B cell (primary cell): ENCODE data around the gene FMN1. TPM values are rescaled to one million over a fixed set of nuclear protein-coding genes. Genes with fewer than 3 reads are reported as not detected.

ENCODE experiments used
- ATAC-seq: fragments of 200-7000 bp; cut with Tn5 transposase; one replicate; pipeline ENCODE4 v1.10.0; 2021; ENCODE audit warnings: low read depth, mild to moderate bottlenecking, moderate number of reproducible peaks, moderate library complexity
- CTCF ChIA-PET: fragments of 350-600 bp; sonication (Branson Sonifier 250); formaldehyde crosslinking; loops from one replicate; lab custom pipeline; 2021; ENCODE audit warnings: antibody characterized with exemption, inconsistent platforms; lab: Charles Lee
- POLR2A ChIA-PET: fragments of 350-600 bp; sonication (Branson Sonifier 250); formaldehyde crosslinking; loops from one replicate; lab custom pipeline; 2021; ENCODE audit warnings: antibody characterized with exemption; lab: Charles Lee
- DNase-seq: peaks from one replicate; pipeline ENCODE4 v3.0.0; 2013
- H2AFZ ChIP-seq: 2 replicates; pipeline ENCODE4 v1.6.1; 2012; ENCODE audit warnings: mild to moderate bottlenecking, low read depth, low read length; ENCODE audit not compliant: insufficient read depth, poor library complexity, severe bottlenecking
- H3K27ac ChIP-seq, 2 donors: 1 replicate in 1 of 2; 2 replicates in 1 of 2; pipeline ENCODE4 v1.5.1; 2012 to 2013; ENCODE audit warnings: low read length in 2 of 2, mild to moderate bottlenecking in 2 of 2, moderate library complexity in 1 of 2
- H3K27me3 ChIP-seq, 4 experiments: fragments of 200-600 bp in 1 of 4; sonication (generic) in 1 of 4; replicated peaks in 1 of 4; 1 replicate in 2 of 4; 2 replicates in 2 of 4; pipeline versions ENCODE4 v1.6.1 to v1.7.0; 2013 to 2016; ENCODE audit warnings: low read length in 3 of 4, mild to moderate bottlenecking in 2 of 4, mixed read lengths in 1 of 4, moderate library complexity in 1 of 4; ENCODE audit not compliant: insufficient read depth in 4 of 4, control insufficient read depth in 3 of 4; ENCODE audit errors: control extremely low read depth in 1 of 4
- H3K36me3 ChIP-seq, 2 experiments: replicated peaks in 1 of 2; 1 replicate in 1 of 2; 2 replicates in 1 of 2; pipeline versions ENCODE4 v1.6.1 to v1.7.1; 2013; ENCODE audit warnings: low read length in 1 of 2; ENCODE audit not compliant: insufficient read depth in 2 of 2, control insufficient read depth in 1 of 2; ENCODE audit errors: control extremely low read depth in 1 of 2, extremely low read depth in 1 of 2
- H3K4me1 ChIP-seq, 2 donors: fragments of 200-600 bp in 1 of 2; sonication (generic) in 1 of 2; 1 replicate in 1 of 2; 2 replicates in 1 of 2; pipeline versions ENCODE4 v1.5.1 to v1.6.1; 2013 to 2017; ENCODE audit warnings: low read length in 2 of 2; ENCODE audit not compliant: control insufficient read depth in 2 of 2, insufficient read depth in 2 of 2
- H3K4me2 ChIP-seq: replicated peaks from 2 replicates; pipeline ENCODE3; 2012; ENCODE audit warnings: mild to moderate bottlenecking, low read depth, low read length; ENCODE audit not compliant: poor library complexity, severe bottlenecking
- H3K4me3 ChIP-seq, 5 experiments: fragments of 200-600 bp in 1 of 5; sonication (generic) in 1 of 5; 1 replicate in 3 of 5; 2 replicates in 2 of 5; pipeline versions ENCODE4 v1.5.1 to v1.7.0; 2011 to 2016; ENCODE audit warnings: low read length in 4 of 5, mild to moderate bottlenecking in 4 of 5, low read depth in 2 of 5, control low read depth in 1 of 5, moderate library complexity in 1 of 5; ENCODE audit not compliant: insufficient read depth in 1 of 5; ENCODE audit errors: control extremely low read depth in 1 of 5, extremely low read depth in 1 of 5
- H3K79me2 ChIP-seq: fragments of 200-600 bp; sonication (generic); one replicate; pipeline ENCODE4 v1.6.0; 2016; ENCODE audit warnings: low read length; ENCODE audit not compliant: control insufficient read depth, insufficient read depth
- H3K9ac ChIP-seq: fragments of 200-600 bp; sonication (generic); 2 replicates; pipeline ENCODE4 v1.6.1; 2017; ENCODE audit warnings: mild to moderate bottlenecking, low read length, moderate library complexity
- H3K9me3 ChIP-seq, 3 donors: one replicate each; pipeline versions ENCODE4 v1.6.1 to v1.7.1; 2013; ENCODE audit warnings: low read length in 2 of 3; ENCODE audit not compliant: control insufficient read depth in 2 of 3, insufficient read depth in 1 of 3; ENCODE audit errors: control extremely low read depth in 1 of 3
- H4K20me1 ChIP-seq: 2 replicates; pipeline ENCODE4 v1.6.0; 2012; ENCODE audit warnings: mild to moderate bottlenecking, low read length; ENCODE audit not compliant: insufficient read depth, control insufficient read depth, poor library complexity, severe bottlenecking
- H3K27ac Mint-ChIP-seq: one replicate; pipeline ENCODE4 v1.8.0; 2021; ENCODE audit warnings: mixed read lengths
- H3K27me3 Mint-ChIP-seq: one replicate; pipeline ENCODE4 v1.8.0; 2021; ENCODE audit warnings: mixed read lengths
- H3K4me1 Mint-ChIP-seq: one replicate; pipeline ENCODE4 v1.8.0; 2021; ENCODE audit warnings: mixed read lengths
- H3K4me3 Mint-ChIP-seq: one replicate; pipeline ENCODE4 v1.8.0; 2021; ENCODE audit warnings: mixed read lengths
- H3K9me3 Mint-ChIP-seq: one replicate; pipeline ENCODE4 v1.8.0; 2022; ENCODE audit warnings: mixed read lengths; ENCODE audit not compliant: insufficient read depth
- EZH2 ChIP-seq: IDR thresholded peaks from 2 replicates; pipeline ENCODE4 v1.6.1; 2012; ENCODE audit warnings: borderline replicate concordance, low read depth, mild to moderate bottlenecking, moderate library complexity, low read length; ENCODE audit not compliant: insufficient read depth, poor library complexity, severe bottlenecking
- WGBS: methylation state at CpG from one replicate; pipeline ENCODE4 v1.1.5; 2013; ENCODE audit warnings: missing lambda C conversion rate; ENCODE audit not compliant: insufficient coverage; 5-methylcytosine and 5-hydroxymethylcytosine counted together
- intact Hi-C: fragments of 100-400 bp; cut with micrococcal nuclease; formaldehyde crosslinking; loops from one replicate; pipeline ENCODE4 v1.10.0; 2022
- polyA plus RNA-seq: library from polyadenylated mRNA; depleted of rRNA; stranded (reverse); fragments of >200 nt; gene quantifications from 2 replicates; pipeline ENCODE4 v1.2.3, GENCODE V29; 2012
- total RNA-seq, 2 donors: library from RNA; stranded (reverse); fragments of 120-200 nt in 1 of 2; gene quantifications; 1 replicate in 1 of 2; 2 replicates in 1 of 2; pipeline versions ENCODE4 v1.2.3 to v1.2.4, GENCODE V29; 2013 to 2022
- TF ChIP-seq, protein P1 (sequence below): fragments of 200-600 bp; IDR thresholded peaks from one replicate; pipeline ENCODE4 v1.8.0; 2022; ENCODE audit warnings: antibody characterized with exemption, mild to moderate bottlenecking

Gene FMN1
- total and polyA plus RNA-seq, 2 donors (not counting 1 experiment from before 2014, with no cell fraction given): 0.21 to 0.96 TPM

GRCh38 chr15:32972686-32973085, 221.8 kb downstream of the FMN1 start:
- Histone ChIP-seq H3K79me2 (no peaks in the 10 kb centered on the region), H3K36me3 (no peaks in the 10 kb centered on the region), H3K27ac (no peak overlapping the region), H3K4me2 (no peak overlapping the region), H3K27me3 (peaks cover 0 to 3% (median 1%) of the 10 kb centered on the region in 4 experiments), H4K20me1 (no peaks in the 10 kb centered on the region), H3K4me3 (no peak overlapping the region), H3K4me1 (no peaks in the 10 kb centered on the region), H3K9ac (no peak overlapping the region), H3K9me3 (no peaks in the 10 kb centered on the region), H2AFZ (no peak overlapping the region)
- Mint-ChIP-seq H3K27me3 (peaks cover 15% of the 10 kb centered on the region), H3K9me3 (no peaks in the 10 kb centered on the region), H3K4me1 (no peaks in the 10 kb centered on the region), H3K4me3 (no peak overlapping the region), H3K27ac (no peak overlapping the region)
- ATAC-seq: no peak
- no peak for DNase-seq
- TF ChIP-seq, protein P1, sequence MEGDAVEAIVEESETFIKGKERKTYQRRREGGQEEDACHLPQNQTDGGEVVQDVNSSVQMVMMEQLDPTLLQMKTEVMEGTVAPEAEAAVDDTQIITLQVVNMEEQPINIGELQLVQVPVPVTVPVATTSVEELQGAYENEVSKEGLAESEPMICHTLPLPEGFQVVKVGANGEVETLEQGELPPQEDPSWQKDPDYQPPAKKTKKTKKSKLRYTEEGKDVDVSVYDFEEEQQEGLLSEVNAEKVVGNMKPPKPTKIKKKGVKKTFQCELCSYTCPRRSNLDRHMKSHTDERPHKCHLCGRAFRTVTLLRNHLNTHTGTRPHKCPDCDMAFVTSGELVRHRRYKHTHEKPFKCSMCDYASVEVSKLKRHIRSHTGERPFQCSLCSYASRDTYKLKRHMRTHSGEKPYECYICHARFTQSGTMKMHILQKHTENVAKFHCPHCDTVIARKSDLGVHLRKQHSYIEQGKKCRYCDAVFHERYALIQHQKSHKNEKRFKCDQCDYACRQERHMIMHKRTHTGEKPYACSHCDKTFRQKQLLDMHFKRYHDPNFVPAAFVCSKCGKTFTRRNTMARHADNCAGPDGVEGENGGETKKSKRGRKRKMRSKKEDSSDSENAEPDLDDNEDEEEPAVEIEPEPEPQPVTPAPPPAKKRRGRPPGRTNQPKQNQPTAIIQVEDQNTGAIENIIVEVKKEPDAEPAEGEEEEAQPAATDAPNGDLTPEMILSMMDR: no peak
- TF ChIP-seq EZH2: no peak
- ChIA-PET POLR2A (no interaction called here), CTCF (no interaction called here)
- intact Hi-C loops: no loop called here
- WGBS: 100% methylated on average over 1 of the region's 2 CpGs

DNA sequence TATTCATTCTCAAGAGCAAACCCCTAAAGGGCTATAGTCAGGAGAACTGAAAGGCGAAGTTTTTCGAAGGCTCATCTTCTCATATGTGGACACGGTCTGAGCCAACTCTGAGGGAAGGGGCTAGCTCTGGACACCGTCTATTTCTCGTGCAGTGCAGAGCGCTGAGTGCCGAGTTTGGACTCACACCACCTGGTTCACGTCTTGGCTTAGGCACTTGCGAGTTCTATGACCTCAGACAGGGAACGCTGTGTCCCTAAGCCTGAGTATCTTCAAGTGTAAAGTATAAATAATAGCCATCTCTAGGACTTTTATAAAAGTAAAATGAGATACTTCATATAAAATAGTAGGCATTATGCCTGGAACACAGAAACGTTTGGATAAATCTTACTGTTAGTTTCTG, 223.7 kb downstream of the FMN1 start:
- Mint-ChIP-seq H3K9me3 (no peaks in the 10 kb centered on the region), H3K27ac (no peak overlapping the region), H3K27me3 (peaks cover 23% of the 10 kb centered on the region), H3K4me3 (no peak overlapping the region), H3K4me1 (no peaks in the 10 kb centered on the region)
- intact Hi-C loops: no loop called here
- Histone ChIP-seq H3K79me2 (no peaks in the 10 kb centered on the region), H2AFZ (no peak overlapping the region), H3K27ac (no peak overlapping the region), H3K27me3 (peaks cover 0 to 3% (median 1%) of the 10 kb centered on the region in 4 experiments), H4K20me1 (no peaks in the 10 kb centered on the region), H3K4me1 (no peaks in the 10 kb centered on the region), H3K9ac (no peak overlapping the region), H3K4me3 (no peak overlapping the region), H3K9me3 (no peaks in the 10 kb centered on the region), H3K36me3 (no peaks in the 10 kb centered on the region), H3K4me2 (no peak overlapping the region)
- CTCF ChIA-PET: no interaction called here
- WGBS: 98% methylated on average over 9 of the region's 11 CpGs
- TF ChIP-seq EZH2: no peak
- TF ChIP-seq, protein P1: no peak
- POLR2A ChIA-PET: no interaction called here
- ATAC-seq (no peak), DNase-seq (no peak)
